CD4-positive, alpha-beta T cell treated with Interleukin-2 at 100 ng/mL for 4 hours (primary cell): ENCODE results near the gene NPHP1.
"Not testable (repeated sequence)": the region's sequence is repeated elsewhere in the genome, so short reads cannot be mapped to it uniquely, and the experiment has no call there.

Experiments
- DNase-seq: peaks from one replicate; pipeline ENCODE4 v3.0.0-alpha.2; 2020; ENCODE audit warnings: low spot score

NPHP1 gene

GRCh38 chr2:110126086-110126773, 78.6 kb downstream of the NPHP1 start:
- DNase-seq: no peak

GRCh38 chr2:110124939-110125691, 79.7 kb downstream of the NPHP1 start:
- no peak for DNase-seq

- DNase-seq: no peak
Measured at GRCh38 chr2:110124038-110124825, 80.6 kb downstream of the NPHP1 start.

DNA sequence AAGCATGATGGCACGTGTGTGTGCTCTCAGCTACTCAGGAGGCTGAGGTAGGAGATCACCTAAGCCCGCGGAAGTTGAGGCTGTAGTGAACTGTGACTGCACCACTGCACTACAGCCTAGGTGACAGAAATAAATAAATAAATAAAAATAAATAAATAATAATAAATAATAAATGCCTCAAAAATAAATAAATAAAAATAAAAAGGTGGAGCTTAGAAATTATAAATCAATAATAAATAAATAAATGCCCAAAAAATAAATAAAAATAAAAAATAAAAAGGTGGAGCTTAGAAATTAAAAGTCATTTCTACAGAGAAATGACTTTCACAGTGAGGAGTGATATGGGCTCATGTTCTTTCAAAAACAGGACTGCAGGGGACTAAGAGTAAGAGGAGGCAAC, 83.2 kb downstream of the NPHP1 start:
- no peak for DNase-seq

DNA sequence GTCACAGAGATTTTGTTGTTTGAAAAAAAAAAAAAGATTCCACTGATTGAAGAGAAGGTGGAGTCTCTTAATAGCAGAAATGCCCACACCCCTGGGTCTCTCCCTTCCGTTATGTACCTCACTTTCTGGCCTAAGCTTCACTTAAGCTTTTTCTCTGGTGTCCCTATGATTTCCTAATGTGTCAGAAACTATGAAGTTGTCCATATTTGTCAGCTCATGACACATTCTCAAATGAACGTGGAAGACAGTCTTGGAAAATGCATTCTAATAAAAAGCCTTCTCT, 83.8 kb downstream of the NPHP1 start:
- DNase-seq: no peak

GRCh38 chr2:110120171-110121051, 84.4 kb downstream of the NPHP1 start:
- no peak for DNase-seq

DNA sequence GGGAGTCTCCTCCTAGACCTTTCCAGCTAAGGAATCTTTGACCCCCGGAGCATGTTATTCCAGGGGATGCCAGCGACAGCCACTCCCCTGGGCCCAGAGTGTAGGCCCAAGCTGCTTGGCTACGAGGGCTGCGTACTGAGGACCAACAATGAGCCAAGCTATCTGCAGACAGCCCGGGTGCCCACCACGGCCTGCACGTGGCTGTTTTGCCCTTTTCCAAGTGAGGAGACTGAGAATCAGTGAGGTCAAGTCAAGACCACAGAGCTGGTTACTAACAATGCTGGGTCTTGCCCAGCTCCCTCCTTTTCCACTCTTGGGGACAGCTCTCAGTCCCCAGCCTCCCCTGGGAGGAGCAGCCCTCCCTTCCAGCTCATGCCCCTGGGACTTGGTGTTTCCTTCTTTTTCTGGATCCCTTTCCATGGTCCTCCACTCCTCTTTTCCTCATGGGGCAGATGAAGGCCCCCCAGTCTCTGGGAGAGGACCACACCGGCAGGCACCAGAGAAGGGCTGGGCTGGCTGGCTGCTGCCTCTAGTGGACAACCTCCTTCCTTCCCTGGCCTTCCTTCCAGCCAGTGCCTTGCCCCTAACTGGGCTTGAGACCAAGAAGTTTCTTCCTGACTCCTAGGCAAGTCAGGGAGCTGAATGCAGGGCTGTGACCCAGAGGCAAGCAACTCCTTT, 88.6 kb downstream of the NPHP1 start:
- no peak for DNase-seq

DNA sequence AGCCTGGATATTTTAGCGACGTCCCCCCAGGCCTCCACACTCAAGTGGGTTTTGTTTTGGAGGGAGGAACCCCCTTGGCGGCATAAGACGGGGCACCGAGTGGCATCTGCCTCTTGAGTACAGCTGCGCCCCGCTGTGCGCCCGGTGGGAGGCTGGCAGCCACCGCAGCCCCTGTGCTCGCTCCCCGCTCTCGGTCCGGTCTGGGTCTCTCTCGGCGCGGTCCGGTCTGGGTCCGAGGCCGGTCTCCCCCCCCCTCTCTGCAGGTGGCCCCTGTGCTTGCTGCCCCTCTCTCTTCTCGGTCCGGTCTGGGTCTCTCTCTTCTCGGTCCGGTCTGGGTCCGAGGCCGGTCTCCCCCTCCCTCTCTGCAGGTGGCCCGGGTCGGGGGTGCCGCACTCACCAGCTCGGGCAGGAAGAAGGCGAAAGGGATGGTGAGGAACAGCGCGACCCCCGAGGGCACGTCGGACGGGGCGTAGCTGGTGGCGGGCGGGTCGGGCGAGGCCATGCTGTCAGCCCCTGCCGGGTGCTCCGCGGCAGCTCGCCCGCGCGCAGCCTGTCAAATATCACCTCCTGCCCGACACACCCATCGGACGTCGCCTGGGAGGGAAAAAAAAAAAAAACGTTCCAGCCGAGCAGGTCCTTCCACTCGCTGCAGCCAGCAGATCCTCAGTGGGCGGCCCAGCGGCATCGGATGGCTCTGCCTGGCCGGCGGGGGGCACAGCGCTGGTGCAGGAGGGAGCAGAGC, 89.4 kb downstream of the NPHP1 start, which contains the start of gene MALL:
Gene MALL, minus strand, starts transcription at position 532 of the 742 bp plus-strand sequence. Its CDS starts 30 bp downstream, at position 502.
- DNase-seq: no peak

DNA sequence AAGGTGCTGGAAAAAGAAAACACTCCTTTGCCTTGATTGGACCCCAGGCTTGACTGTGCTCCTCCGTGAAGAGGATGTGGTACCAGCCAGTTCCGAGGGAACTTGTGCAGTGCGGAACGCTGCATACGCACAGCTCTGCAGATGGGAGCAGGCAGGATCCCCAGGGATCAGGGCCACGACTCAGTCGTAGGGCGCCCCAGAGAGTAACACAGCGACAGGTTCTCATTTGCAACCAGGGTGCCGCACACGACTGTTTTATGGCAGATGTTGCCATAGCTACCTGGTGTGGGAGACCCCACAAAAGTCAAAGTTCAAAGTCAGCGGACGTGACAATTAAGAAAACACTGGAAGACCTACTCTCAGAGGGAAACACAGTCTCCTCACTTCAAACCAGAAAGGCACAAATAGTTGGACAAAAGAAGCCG, 90.0 kb downstream of the NPHP1 start:
- no peak for DNase-seq

- no peak for DNase-seq
Measured at GRCh38 chr2:110113961-110114591, 90.7 kb downstream of the NPHP1 start.

DNA sequence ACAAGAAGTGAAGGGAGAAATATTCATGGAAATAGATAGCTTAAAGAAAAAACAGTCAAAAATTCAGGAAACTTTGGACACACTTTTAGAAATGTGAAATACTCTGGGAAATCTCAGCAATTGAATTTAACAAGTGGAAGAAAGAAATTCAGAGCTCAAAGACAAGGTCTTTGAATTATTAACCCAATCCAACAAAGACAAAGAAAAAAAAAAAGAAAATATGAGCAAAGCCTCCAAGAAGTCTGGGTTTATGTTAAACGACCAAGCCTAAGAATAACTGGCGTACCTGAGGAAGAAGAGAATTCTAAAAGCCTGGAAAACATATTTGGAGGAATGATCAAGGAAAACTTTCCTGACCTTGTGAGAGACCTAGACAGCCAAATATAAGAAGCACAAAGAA, 96.5 kb downstream of the NPHP1 start:
- not testable (repeated sequence) for DNase-seq

DNA sequence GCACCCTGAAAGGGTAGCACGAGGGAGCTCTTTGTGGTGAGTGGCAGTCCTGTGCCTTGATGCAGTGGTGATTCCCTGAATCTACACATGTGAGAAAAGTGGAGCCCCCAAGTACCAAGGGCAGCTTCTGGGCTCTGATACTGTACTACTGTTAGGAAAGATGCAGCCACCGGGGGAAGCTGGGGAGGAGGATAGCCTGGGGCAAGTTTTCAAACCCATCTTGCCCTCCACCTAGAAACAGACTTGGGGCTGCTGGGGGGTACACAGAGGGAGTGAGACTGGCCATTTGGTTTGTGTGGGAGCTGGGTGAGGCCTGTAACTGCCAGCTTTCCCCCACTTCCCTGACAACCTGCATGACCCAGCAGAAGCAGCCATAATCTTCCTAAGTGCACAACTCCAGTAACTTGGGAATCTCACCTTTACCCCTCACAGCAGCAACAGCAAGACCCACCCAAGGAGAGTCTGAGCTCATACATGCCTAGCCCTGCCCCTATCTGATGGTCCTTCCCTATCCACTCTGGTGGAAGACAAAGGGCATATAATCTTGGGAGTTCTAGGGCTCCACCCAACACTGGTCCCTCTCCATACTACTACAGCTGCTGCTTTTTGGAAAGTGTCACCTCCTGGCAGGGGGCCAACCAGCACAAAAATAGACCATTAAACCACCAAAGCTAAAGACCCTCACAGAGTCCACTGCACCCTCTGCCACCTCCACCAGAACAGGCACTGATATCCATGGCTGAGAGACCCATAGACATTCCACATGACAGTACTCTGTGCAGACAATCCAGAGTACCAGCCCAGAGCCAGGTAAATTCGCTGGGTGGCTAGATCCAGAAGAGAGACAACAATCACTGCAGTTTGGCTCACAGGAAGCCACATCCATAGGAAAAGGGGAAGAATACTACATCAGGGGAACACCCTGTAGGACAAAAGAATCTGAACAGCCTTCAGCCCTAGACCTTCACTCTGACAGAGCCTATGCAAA, 97.4 kb downstream of the NPHP1 start:
- DNase-seq: no peak

- no peak for DNase-seq
Measured at GRCh38 chr2:110106642-110107041, 98.2 kb downstream of the NPHP1 start.

GRCh38 chr2:110105608-110106467, 99.0 kb downstream of the NPHP1 start:
- no peak for DNase-seq

DNA sequence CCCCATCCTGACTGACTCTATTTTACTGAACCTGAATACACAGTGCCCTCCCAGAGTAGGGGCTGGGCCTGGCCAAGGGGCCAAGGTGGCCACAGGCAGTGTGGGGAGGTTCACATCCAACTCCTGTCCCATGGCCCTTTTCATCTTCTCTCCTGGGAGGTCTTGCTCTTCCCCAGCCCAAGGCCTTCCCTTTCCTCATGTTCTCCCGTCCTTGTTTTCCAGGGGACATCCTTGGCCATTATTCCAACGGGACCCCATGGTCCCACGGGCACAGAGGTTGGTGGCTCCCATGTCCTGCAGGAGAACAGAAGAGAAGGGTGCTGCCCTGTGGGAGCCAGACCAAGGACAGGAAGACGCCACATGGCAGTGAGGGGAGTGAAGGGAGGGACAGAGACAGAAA, 99.6 kb downstream of the NPHP1 start:
- no peak for DNase-seq

GRCh38 chr2:110104025-110104771, 100.6 kb downstream of the NPHP1 start:
- no peak for DNase-seq
